Activated T-helper 2 cell treated with anti-CD3 and anti-CD28 coated beads, Interferon-gamma antibody, Interleukin-2, Interleukin-4, amounts not matched to agents 10 μg/mL and 5 μg/mL and 100 μg/mL, durations not matched to agents 14 hours and 24 hours and 36 hours (primary cell): Measurements from ENCODE around the gene SH2D2A. TPM values are rescaled to one million over a fixed set of nuclear protein-coding genes. Genes with fewer than 3 reads are reported as not detected.

ENCODE experiments used
- DNase-seq: peaks from one replicate; pipeline ENCODE4 v3.0.0; 2021; ENCODE audit warnings: low spot score
- H3K27ac Mint-ChIP-seq: one replicate; pipeline ENCODE4 v1.8.0; 2021; ENCODE audit warnings: mixed read lengths
- H3K27me3 Mint-ChIP-seq: one replicate; pipeline ENCODE4 v1.8.0; 2021; ENCODE audit warnings: low read depth, mixed read lengths
- H3K36me3 Mint-ChIP-seq: one replicate; pipeline ENCODE4 v1.8.0; 2021; ENCODE audit warnings: low read depth, mixed read lengths
- H3K4me1 Mint-ChIP-seq: one replicate; pipeline ENCODE4 v1.8.0; 2021; ENCODE audit warnings: low read depth, mixed read lengths
- H3K4me3 Mint-ChIP-seq: one replicate; pipeline ENCODE4 v1.8.0; 2021; ENCODE audit warnings: low read depth, mild to moderate bottlenecking, moderate library complexity, mixed read lengths
- H3K9me3 Mint-ChIP-seq: one replicate; pipeline ENCODE4 v1.8.0; 2021; ENCODE audit warnings: mixed read lengths
- intact Hi-C: fragments of 100-400 bp; cut with micrococcal nuclease; formaldehyde crosslinking; loops from one replicate; pipeline ENCODE4 v1.15.1; 2023
- total RNA-seq: library from RNA; stranded (reverse); gene quantifications from 2 replicates; pipeline ENCODE4 v1.2.3, GENCODE V29; 2022

The SH2D2A gene
- total RNA-seq, 1 donor from 2014 or later, result 474 TPM

DNA sequence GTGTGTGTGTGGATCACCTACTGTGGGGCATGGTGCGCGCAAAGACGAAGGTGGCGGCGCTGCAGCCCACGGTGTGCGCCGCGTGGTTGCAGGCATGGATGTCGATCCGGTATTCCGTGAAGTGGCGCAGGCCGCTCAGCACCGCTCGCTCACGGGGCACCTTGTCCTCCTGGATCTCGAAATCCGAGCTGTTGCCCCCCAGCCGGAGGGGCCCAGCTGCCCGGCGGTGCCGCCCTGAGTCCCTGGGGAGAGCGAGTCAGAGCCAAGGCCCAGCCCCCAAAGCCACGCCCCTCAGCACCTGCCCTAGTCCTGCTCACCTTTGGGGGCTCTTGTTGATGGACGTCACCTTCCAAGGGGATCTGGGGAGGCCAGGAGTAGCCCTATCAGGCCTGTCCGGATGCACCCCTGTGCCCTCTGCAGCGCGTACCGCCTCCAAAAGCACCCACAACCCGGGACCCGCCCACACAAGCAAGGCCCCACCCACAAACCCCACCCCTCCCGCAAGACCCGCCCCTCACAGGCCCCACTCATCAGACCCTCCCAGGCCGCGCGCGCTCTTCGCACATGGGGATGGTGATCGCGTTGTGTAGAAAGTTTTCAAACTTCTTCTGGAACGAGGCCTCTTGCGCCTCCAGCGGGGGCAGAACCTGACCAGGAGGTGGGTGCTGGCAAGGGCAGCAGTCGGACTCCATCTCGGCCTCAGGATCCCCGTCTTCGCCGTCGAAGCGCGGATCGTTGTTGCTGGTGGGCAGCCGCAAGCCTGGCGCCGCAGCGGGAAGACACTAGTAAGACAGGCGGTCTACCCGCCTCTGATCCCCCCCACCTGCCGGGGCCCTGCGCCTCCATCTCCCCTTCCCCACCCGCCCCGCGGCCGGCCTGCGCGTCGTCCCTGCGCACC, 28.7 kb upstream of the SH2D2A start:
- Mint-ChIP-seq H3K27me3 (peaks cover 61% of the 10 kb centered on the region), H3K4me3 (peak overlapping the region; percentile 26), H3K36me3 (no peaks in the 10 kb centered on the region), H3K4me1 (peaks cover 22% of the 10 kb centered on the region), H3K9me3 (no peaks in the 10 kb centered on the region), H3K27ac (no peak overlapping the region)
- DNase-seq, result no peak
- intact Hi-C loops, result no loop called here

DNA sequence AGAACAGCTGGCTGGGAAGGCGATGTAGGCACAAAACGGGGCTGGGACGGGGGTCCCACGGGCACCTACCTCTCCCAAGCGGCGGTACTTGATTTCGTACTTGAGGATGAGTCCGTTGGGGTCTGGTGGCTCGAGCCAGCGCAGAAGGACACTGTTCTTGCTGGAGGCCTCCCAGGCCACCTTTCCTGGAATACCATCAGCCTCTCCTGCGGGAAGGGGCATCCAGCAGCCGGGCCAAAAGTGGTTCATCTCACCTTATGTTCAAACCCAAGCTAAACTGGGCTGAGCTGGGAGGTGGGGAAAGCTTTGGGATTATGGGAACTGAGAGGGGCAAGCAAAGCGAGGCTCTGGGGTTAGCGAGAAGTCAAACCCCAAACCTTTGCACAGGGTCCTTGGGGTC, 28.0 kb upstream of the SH2D2A start:
- Mint-ChIP-seq H3K9me3 (no peaks in the 10 kb centered on the region), H3K27me3 (peaks cover 61% of the 10 kb centered on the region), H3K27ac (no peak overlapping the region), H3K36me3 (no peaks in the 10 kb centered on the region), H3K4me1 (peaks cover 23% of the 10 kb centered on the region), H3K4me3 (no peak overlapping the region)
- DNase-seq, result no peak
- intact Hi-C loops, result no loop called here

GRCh38 chr1:156844102-156844501, 27.5 kb upstream of the SH2D2A start:
- no peak for DNase-seq
- Mint-ChIP-seq H3K9me3 (no peaks in the 10 kb centered on the region), H3K27me3 (peaks cover 61% of the 10 kb centered on the region), H3K4me3 (no peak overlapping the region), H3K4me1 (peaks cover 22% of the 10 kb centered on the region), H3K36me3 (no peaks in the 10 kb centered on the region), H3K27ac (no peak overlapping the region)
- intact Hi-C loops, result no loop called here

DNA sequence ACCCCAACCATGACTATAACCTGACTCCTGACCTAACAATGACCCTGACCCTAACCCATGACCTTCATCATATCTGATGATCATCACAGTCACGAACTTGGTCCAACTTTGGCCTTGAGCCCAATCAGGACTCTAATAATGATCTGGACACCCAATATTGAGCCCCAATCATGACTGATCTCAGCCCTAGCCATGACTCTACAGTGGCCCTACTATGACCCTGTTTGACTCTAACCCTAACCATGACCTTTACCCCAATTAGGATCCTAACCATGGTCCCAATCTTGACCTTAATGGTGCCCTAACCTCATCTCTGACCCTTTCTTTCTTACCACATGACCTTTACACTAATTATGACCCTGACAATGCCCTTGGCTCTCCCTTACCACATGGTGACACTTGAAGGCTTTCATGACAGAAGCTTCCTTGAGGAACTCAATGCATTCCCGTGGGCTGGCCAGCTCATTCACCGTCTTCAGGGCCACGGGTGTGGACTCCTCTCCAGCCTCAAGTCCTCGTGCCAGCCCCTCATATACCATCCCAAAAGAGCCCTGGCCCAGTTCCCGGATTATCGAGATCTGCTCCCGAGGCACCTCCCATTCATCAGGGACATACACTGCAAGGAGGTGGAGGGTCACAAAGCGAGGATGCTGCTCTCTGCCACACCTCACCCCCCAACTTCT, 26.1 kb upstream of the SH2D2A start:
- H3K4me3 Mint-ChIP-seq, result no peak overlapping the region
- H3K27me3 Mint-ChIP-seq, result peaks cover 56% of the 10 kb centered on the region
- DNase-seq, result no peak
- H3K36me3 Mint-ChIP-seq, result no peaks in the 10 kb centered on the region
- intact Hi-C loops, result no loop called here
- H3K27ac Mint-ChIP-seq, result no peak overlapping the region
- H3K9me3 Mint-ChIP-seq, result no peaks in the 10 kb centered on the region
- H3K4me1 Mint-ChIP-seq, result peaks cover 19% of the 10 kb centered on the region

DNA sequence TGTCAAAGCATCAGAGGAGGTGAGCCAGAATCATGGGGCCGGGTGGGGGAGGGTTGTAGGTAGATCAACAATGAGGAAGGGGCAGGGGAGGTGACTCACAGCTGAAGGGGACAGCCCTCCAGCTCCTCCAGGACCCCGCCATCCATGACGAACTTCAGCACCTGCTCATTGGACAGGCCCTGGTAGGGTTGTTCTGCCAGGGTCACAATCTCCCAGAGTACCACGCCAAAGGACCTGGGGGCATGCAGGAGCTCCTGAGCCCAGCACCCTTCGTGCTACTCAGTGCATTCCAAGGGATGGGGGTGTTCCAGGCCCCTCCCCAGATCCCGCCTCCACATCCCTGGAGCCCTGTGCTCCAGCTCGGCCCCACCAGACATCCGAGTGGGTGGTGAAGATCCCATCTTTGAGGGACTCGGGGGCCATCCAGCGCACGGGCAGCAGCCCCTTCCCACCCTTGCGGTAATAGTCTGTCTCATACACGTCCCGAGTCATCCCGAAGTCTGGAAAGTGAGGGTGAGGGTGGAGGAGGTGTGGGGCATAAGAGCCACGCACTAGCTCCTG, 24.7 kb upstream of the SH2D2A start:
- no peak overlapping the region for H3K4me3 Mint-ChIP-seq
- H3K27ac Mint-ChIP-seq, result no peak overlapping the region
- peaks cover 26% of the 10 kb centered on the region for H3K4me1 Mint-ChIP-seq
- intact Hi-C loops, result no loop called here
- no peaks in the 10 kb centered on the region for H3K36me3 Mint-ChIP-seq
- H3K27me3 Mint-ChIP-seq, result peaks cover 43% of the 10 kb centered on the region
- no peaks in the 10 kb centered on the region for H3K9me3 Mint-ChIP-seq
- DNase-seq, result no peak

- peaks cover 38% of the 10 kb centered on the region for H3K27me3 Mint-ChIP-seq
- H3K4me3 Mint-ChIP-seq, result no peak overlapping the region
- intact Hi-C loops, result no loop called here
Measured at GRCh38 chr1:156840898-156841279, 24.2 kb upstream of the SH2D2A start.

GRCh38 chr1:156840186-156840897, 23.7 kb upstream of the SH2D2A start:
- no peak overlapping the region for H3K27ac Mint-ChIP-seq
- intact Hi-C loops, result no loop called here

More at GRCh38 chr1:156840898-156841279, 24.2 kb upstream of the SH2D2A start:
- H3K36me3 Mint-ChIP-seq, result no peaks in the 10 kb centered on the region
- H3K9me3 Mint-ChIP-seq, result no peaks in the 10 kb centered on the region
- H3K4me1 Mint-ChIP-seq, result peaks cover 31% of the 10 kb centered on the region
- no peak for DNase-seq
- no peak overlapping the region for H3K27ac Mint-ChIP-seq

GRCh38 chr1:156839426-156840109, 22.9 kb upstream of the SH2D2A start:
- Mint-ChIP-seq H3K27ac (no peak overlapping the region), H3K27me3 (peaks cover 28% of the 10 kb centered on the region), H3K36me3 (no peaks in the 10 kb centered on the region)

More at GRCh38 chr1:156840186-156840897, 23.7 kb upstream of the SH2D2A start:
- H3K4me3 Mint-ChIP-seq, result no peak overlapping the region
- H3K27me3 Mint-ChIP-seq, result peaks cover 34% of the 10 kb centered on the region
- H3K36me3 Mint-ChIP-seq, result no peaks in the 10 kb centered on the region
- H3K9me3 Mint-ChIP-seq, result no peaks in the 10 kb centered on the region
- no peak for DNase-seq
- H3K4me1 Mint-ChIP-seq, result peaks cover 36% of the 10 kb centered on the region

GRCh38 chr1:156838972-156839371, 22.3 kb upstream of the SH2D2A start:
- peak; percentile 36 for DNase-seq
- Mint-ChIP-seq H3K27ac (peak overlapping the region; percentile 69), H3K4me3 (no peak overlapping the region), H3K4me1 (peaks cover 46% of the 10 kb centered on the region), H3K9me3 (no peaks in the 10 kb centered on the region), H3K27me3 (peaks cover 23% of the 10 kb centered on the region), H3K36me3 (no peaks in the 10 kb centered on the region)
- intact Hi-C loops, result loop anchor here (2.0 to 5.0 kb wide), 3 partner anchors 22 to 52 kb away; partner anchors contain the start of gene NTRK1

More at GRCh38 chr1:156839426-156840109, 22.9 kb upstream of the SH2D2A start:
- no peak for DNase-seq
- intact Hi-C loops, result loop anchor here (2.0 to 5.0 kb wide), 3 partner anchors 21 to 51 kb away; partner anchors contain the start of gene NTRK1
- Mint-ChIP-seq H3K4me1 (peaks cover 42% of the 10 kb centered on the region), H3K4me3 (no peak overlapping the region), H3K9me3 (no peaks in the 10 kb centered on the region)

GRCh38 chr1:156836892-156837291, 20.2 kb upstream of the SH2D2A start:
- peaks cover 55% of the 10 kb centered on the region for H3K4me1 Mint-ChIP-seq
- H3K9me3 Mint-ChIP-seq, result no peaks in the 10 kb centered on the region
- H3K36me3 Mint-ChIP-seq, result no peaks in the 10 kb centered on the region
- peak overlapping the region; percentile 43 for H3K27ac Mint-ChIP-seq
- DNase-seq, result no peak
- no peak overlapping the region for H3K4me3 Mint-ChIP-seq
- H3K27me3 Mint-ChIP-seq, result peaks cover 5% of the 10 kb centered on the region
- intact Hi-C loops, result loop anchor here (1.0 to 5.0 kb wide), 2 partner anchors 21 to 35 kb away; partner anchors contain the start of gene SH2D2A

DNA sequence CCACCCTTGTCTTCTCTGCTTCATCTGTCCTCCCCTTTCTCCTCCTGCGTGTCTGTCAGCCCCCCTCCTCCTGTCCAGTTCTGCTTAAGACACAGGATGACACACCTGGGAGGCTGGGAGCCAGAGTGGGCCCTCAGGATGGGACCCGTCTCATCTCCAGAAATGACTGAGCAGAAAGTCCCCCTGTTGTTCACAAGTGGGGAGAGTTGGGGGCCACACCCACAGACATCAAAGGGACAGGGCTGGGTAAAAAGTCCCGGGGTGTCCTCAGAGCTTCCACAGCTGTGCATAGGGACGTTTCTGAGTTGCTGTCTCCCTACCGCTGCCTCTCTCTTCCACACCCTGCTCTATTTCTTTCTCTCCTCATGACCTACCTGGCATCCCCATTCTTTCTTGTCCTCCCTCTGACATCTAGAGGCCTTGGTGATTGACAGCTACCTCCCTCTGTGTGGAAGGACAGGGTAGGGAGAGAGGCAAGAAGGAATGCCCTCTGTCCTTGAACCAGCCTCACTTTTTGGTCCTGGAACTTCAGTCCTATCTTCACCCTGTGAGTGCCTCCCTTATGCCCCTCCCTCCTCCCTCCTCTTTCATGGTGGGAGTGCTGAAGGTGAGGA, 19.5 kb upstream of the SH2D2A start:
- no peak for DNase-seq
- H3K4me3 Mint-ChIP-seq, result peak overlapping the region; percentile 40
- no peaks in the 10 kb centered on the region for H3K36me3 Mint-ChIP-seq
- H3K27ac Mint-ChIP-seq, result peak overlapping the region; percentile 82
- H3K27me3 Mint-ChIP-seq, result peaks cover 3% of the 10 kb centered on the region
- peaks cover 55% of the 10 kb centered on the region for H3K4me1 Mint-ChIP-seq
- intact Hi-C loops, result loop anchor here (1.0 to 5.0 kb wide), 2 partner anchors 20 to 34 kb away; partner anchors contain the start of gene SH2D2A
- H3K9me3 Mint-ChIP-seq, result no peaks in the 10 kb centered on the region
